LNCaP clone FGC (cell line): ENCODE measurements around the gene ZNF710.
A peak's percentile ranks its signal among the peaks of the same experiment; 100 is the strongest.
"Not testable (repeated sequence)": the region's sequence is repeated elsewhere in the genome, so short reads cannot be mapped to it uniquely, and the experiment has no call there.

Source experiments
- DNase-seq: peaks from one replicate; pipeline ENCODE4 v3.0.0-alpha.2; 2011; ENCODE audit warnings: low read depth
- H3K4me3 ChIP-seq: 2 replicates; pipeline ENCODE4 v1.5.1; 2011; ENCODE audit warnings: mild to moderate bottlenecking, low read depth, low read length, control low read depth
- CTCF ChIP-seq: IDR thresholded peaks from 2 replicates; pipeline ENCODE4 v1.5.1; 2012; ENCODE audit warnings: mild to moderate bottlenecking; ENCODE audit not compliant: control insufficient read depth, insufficient read depth; ENCODE audit errors: extremely low read depth

Gene ZNF710

GRCh38 chr15:90064911-90065681, 64.0 kb downstream of the ZNF710 start:
- TF ChIP-seq CTCF = no peak
- DNase-seq = no peak
- H3K4me3 ChIP-seq = no peak overlapping the region

- no peak overlapping the region for H3K4me3 ChIP-seq
Observed at GRCh38 chr15:90065682-90066049, 64.5 kb downstream of the ZNF710 start.

GRCh38 chr15:90067181-90067952, 66.2 kb downstream of the ZNF710 start:
- H3K4me3 ChIP-seq = no peak overlapping the region
- no peak for TF ChIP-seq CTCF
- DNase-seq = no peak

More at GRCh38 chr15:90065682-90066049, 64.5 kb downstream of the ZNF710 start:
- no peak for TF ChIP-seq CTCF
- DNase-seq = no peak

GRCh38 chr15:90067953-90068606, 67.0 kb downstream of the ZNF710 start:
- no peak overlapping the region for H3K4me3 ChIP-seq
- no peak for TF ChIP-seq CTCF
- DNase-seq = no peak

GRCh38 chr15:90070623-90071022, 69.5 kb downstream of the ZNF710 start:
- H3K4me3 ChIP-seq, DNase-seq: not testable (repeated sequence)

- peak; percentile 77 for TF ChIP-seq CTCF
- DNase-seq = peak; percentile 63
- no peak overlapping the region for H3K4me3 ChIP-seq
Observed at GRCh38 chr15:90071220-90071807, 70.2 kb downstream of the ZNF710 start.
